ENCODE data around the gene CACNA1G. TPM values are rescaled to one million over a fixed set of nuclear protein-coding genes. Genes with fewer than 3 reads are reported as not detected.
A peak's percentile ranks its signal among the peaks of the same experiment; 100 is the strongest.

The CACNA1G gene
- total and polyA plus RNA-seq, 2 experiments from 2014 or later: 19.0 to 46.1 TPM

- no peak for DNase-seq (ENCODE audit: low read depth in 1 of 2, low spot score in 1 of 2)
- Histone ChIP-seq H3K36me3 (no peaks in the 10 kb centered on the region), H3K9me3 (ENCODE audit: low read depth) (no peaks in the 10 kb centered on the region), H3K27me3 (peaks cover 31% of the 10 kb centered on the region), H3K4me3 (no peak overlapping the region), H3K4me1 (ENCODE audit: low read depth) (peaks cover 4% of the 10 kb centered on the region), H3K27ac (no peak overlapping the region)
- no peak for TF ChIP-seq CTCF (IDR thresholded peaks at IDR 0.05; ENCODE audit: low read depth, low read length)
Measured at GRCh38 chr17:50556803-50557202, 3.7 kb upstream of the CACNA1G start.

GRCh38 chr17:50557630-50558029, 2.9 kb upstream of the CACNA1G start:
- Histone ChIP-seq H3K27me3 (peaks cover 39% of the 10 kb centered on the region), H3K27ac (no peak overlapping the region), H3K4me3 (no peak overlapping the region), H3K4me1 (ENCODE audit: low read depth) (peaks cover 8% of the 10 kb centered on the region), H3K9me3 (ENCODE audit: low read depth) (no peaks in the 10 kb centered on the region), H3K36me3 (no peaks in the 10 kb centered on the region)
- no peak for TF ChIP-seq CTCF (IDR thresholded peaks at IDR 0.05; ENCODE audit: low read depth, low read length)
- no peak for DNase-seq (ENCODE audit: low read depth in 1 of 2, low spot score in 1 of 2)

- peaks cover 12% of the 10 kb centered on the region for H3K4me1 ChIP-seq (ENCODE audit: low read depth)
- H3K4me3 ChIP-seq: no peak overlapping the region
- no peak for TF ChIP-seq CTCF (IDR thresholded peaks at IDR 0.05; ENCODE audit: low read depth, low read length)
- no peaks in the 10 kb centered on the region for H3K36me3 ChIP-seq
- no peak overlapping the region for H3K27ac ChIP-seq
- no peak for DNase-seq (ENCODE audit: low read depth in 1 of 2, low spot score in 1 of 2)
- H3K27me3 ChIP-seq: peaks cover 43% of the 10 kb centered on the region
- H3K9me3 ChIP-seq (ENCODE audit: low read depth): no peaks in the 10 kb centered on the region
Measured at GRCh38 chr17:50558091-50558490, 2.4 kb upstream of the CACNA1G start.

- Histone ChIP-seq H3K27ac (no peak overlapping the region), H3K27me3 (peaks cover 48% of the 10 kb centered on the region), H3K36me3 (no peaks in the 10 kb centered on the region), H3K4me3 (peak overlapping the region; percentile 64), H3K4me1 (ENCODE audit: low read depth) (peaks cover 12% of the 10 kb centered on the region), H3K9me3 (ENCODE audit: low read depth) (no peaks in the 10 kb centered on the region)
- TF ChIP-seq CTCF (IDR thresholded peaks at IDR 0.05; ENCODE audit: low read depth, low read length): no peak
- no peak for DNase-seq (ENCODE audit: low read depth in 1 of 2, low spot score in 1 of 2)
Measured at GRCh38 chr17:50558581-50558940, 2.0 kb upstream of the CACNA1G start.

GRCh38 chr17:50558941-50559614, 1.4 kb upstream of the CACNA1G start:
- DNase-seq (ENCODE audit: low read depth in 1 of 2, low spot score in 1 of 2): peak in 1 of 2 donors; percentile 61
- Histone ChIP-seq H3K4me1 (ENCODE audit: low read depth) (peaks cover 17% of the 10 kb centered on the region), H3K27me3 (peaks cover 50% of the 10 kb centered on the region), H3K4me3 (peak overlapping the region; percentile 64), H3K27ac (no peak overlapping the region), H3K9me3 (ENCODE audit: low read depth) (no peaks in the 10 kb centered on the region), H3K36me3 (no peaks in the 10 kb centered on the region)
- no peak for TF ChIP-seq CTCF (IDR thresholded peaks at IDR 0.05; ENCODE audit: low read depth, low read length)

All from cardiac muscle cell (in vitro differentiated cells and primary cell).